HG02840 (cell line): ENCODE data around the gene DSEL.

Source experiments
- ATAC-seq: cut with Tn5 transposase; IDR thresholded peaks from one replicate; pipeline ENCODE4 v1.9.1; 2021; ENCODE audit warnings: mild to moderate bottlenecking, moderate library complexity, moderate number of reproducible peaks; ENCODE audit not compliant: unreplicated experiment, low FRiP score

DSEL gene

GRCh38 chr18:67508146-67508545 is 8.4 kb downstream of the DSEL start:
- no peak for ATAC-seq

- ATAC-seq, result no peak
Measured at GRCh38 chr18:67504739-67505138, 11.8 kb downstream of the DSEL start.

- no peak for ATAC-seq
Measured at GRCh38 chr18:67500522-67501205, 15.9 kb downstream of the DSEL start.

- no peak for ATAC-seq
Measured at GRCh38 chr18:67496469-67496868, 20.1 kb downstream of the DSEL start.

- no peak for ATAC-seq
Measured at GRCh38 chr18:67486534-67486933, 30.0 kb downstream of the DSEL start.

GRCh38 chr18:67485655-67486054 is 30.9 kb downstream of the DSEL start:
- no peak for ATAC-seq

GRCh38 chr18:67484458-67484857 is 32.1 kb downstream of the DSEL start:
- no peak for ATAC-seq

- ATAC-seq, result no peak
Measured at GRCh38 chr18:67483952-67484351, 32.6 kb downstream of the DSEL start.

- ATAC-seq, result no peak
Measured at GRCh38 chr18:67483237-67483636, 33.3 kb downstream of the DSEL start.

- ATAC-seq, result no peak
Measured at GRCh38 chr18:67478249-67478648, 38.3 kb downstream of the DSEL start.

GRCh38 chr18:67477522-67477921 is 39.0 kb downstream of the DSEL start:
- ATAC-seq, result no peak

- ATAC-seq, result no peak
Measured at GRCh38 chr18:67476585-67476984, 39.9 kb downstream of the DSEL start.

- no peak for ATAC-seq
Measured at GRCh38 chr18:67475673-67476072, 40.8 kb downstream of the DSEL start.

- ATAC-seq, result no peak
Measured at GRCh38 chr18:67468038-67468437, 48.5 kb downstream of the DSEL start.

GRCh38 chr18:67467188-67467587 is 49.3 kb downstream of the DSEL start:
- no peak for ATAC-seq

GRCh38 chr18:67464499-67464898 is 52.0 kb downstream of the DSEL start:
- ATAC-seq, result no peak

- no peak for ATAC-seq
Measured at GRCh38 chr18:67463829-67464228, 52.7 kb downstream of the DSEL start.

- ATAC-seq, result no peak
Measured at GRCh38 chr18:67456711-67457110, 59.8 kb downstream of the DSEL start.
